ENCODE data around the gene TMEM150A.

TMEM150A gene

GRCh38 chr2:85548608-85548900, 53.9 kb downstream of the TMEM150A start:
- Histone ChIP-seq H3K79me2 (ENCODE audit: insufficient read depth, low read length) (no peaks in the 10 kb centered on the region), H3K36me3 (ENCODE audit: insufficient read depth, low read length) (peaks cover 71% of the 10 kb centered on the region), H3K9ac (ENCODE audit: low read length) (no peak overlapping the region), H3K4me3 (ENCODE audit: low read depth, low read length, poor library complexity, severe bottlenecking) (no peak overlapping the region), H3K27me3 (ENCODE audit: insufficient read depth, low read length) (no peaks in the 10 kb centered on the region), H3K9me3 (ENCODE audit: low read length) (no peaks in the 10 kb centered on the region), H3K9me2 (ENCODE audit: low read depth, low read length) (no peaks in the 10 kb centered on the region), H2AFZ (ENCODE audit: low read length) (no peak overlapping the region), H3K27ac (ENCODE audit: low read depth, low read length, poor library complexity, severe bottlenecking) (no peak overlapping the region), H3K4me1 (ENCODE audit: insufficient read depth, low read length, severe bottlenecking) (no peaks in the 10 kb centered on the region), H3K4me2 (ENCODE audit: low read length) (no peak overlapping the region), H3F3A (ENCODE audit: insufficient read depth, low read length) (peaks cover 18% of the 10 kb centered on the region), H4K20me1 (ENCODE audit: insufficient read depth, low read length) (no peaks in the 10 kb centered on the region)
- TF ChIP-seq EZH2 (IDR thresholded peaks at IDR 0.05; ENCODE audit: borderline replicate concordance, low read length) (no peak), CTCF (IDR thresholded peaks at IDR 0.05; ENCODE audit: low read length) (no peak)

All from OCI-LY1 (cell line).